ENCODE measurements around the gene COL11A2. TPM values are rescaled to one million over a fixed set of nuclear protein-coding genes. Genes with fewer than 3 reads are reported as not detected.

Gene COL11A2
- total RNA-seq, 1 donor: 0.63 TPM

GRCh38 chr6:33116841-33117711 is 75.2 kb downstream of the COL11A2 start:
- peaks cover 55% of the 10 kb centered on the region for H3K4me1 ChIP-seq (ENCODE audit: insufficient read depth, low read length)
- no peaks in the 10 kb centered on the region for H3K9me3 ChIP-seq (ENCODE audit: low read depth, low read length)
- peaks cover 23% of the 10 kb centered on the region for H3K27me3 ChIP-seq (ENCODE audit: insufficient read depth, low read length)
- no peak overlapping the region for H3K4me3 ChIP-seq (ENCODE audit: low read length)

- H3K4me1 ChIP-seq (ENCODE audit: insufficient read depth, low read length): peaks cover 55% of the 10 kb centered on the region
- no peaks in the 10 kb centered on the region for H3K9me3 ChIP-seq (ENCODE audit: low read depth, low read length)
- H3K27me3 ChIP-seq (ENCODE audit: insufficient read depth, low read length): peaks cover 23% of the 10 kb centered on the region
- no peak overlapping the region for H3K4me3 ChIP-seq (ENCODE audit: low read length)
Measured at GRCh38 chr6:33116417-33116816, 75.8 kb downstream of the COL11A2 start.

GRCh38 chr6:33114406-33114805 is 77.9 kb downstream of the COL11A2 start:
- peaks cover 30% of the 10 kb centered on the region for H3K27me3 ChIP-seq (ENCODE audit: insufficient read depth, low read length)
- no peaks in the 10 kb centered on the region for H3K9me3 ChIP-seq (ENCODE audit: low read depth, low read length)
- H3K4me3 ChIP-seq (ENCODE audit: low read length): no peak overlapping the region
- H3K4me1 ChIP-seq (ENCODE audit: insufficient read depth, low read length): peaks cover 55% of the 10 kb centered on the region

- no peaks in the 10 kb centered on the region for H3K9me3 ChIP-seq (ENCODE audit: low read depth, low read length)
- H3K27me3 ChIP-seq (ENCODE audit: insufficient read depth, low read length): peaks cover 33% of the 10 kb centered on the region
- H3K4me3 ChIP-seq (ENCODE audit: low read length): no peak overlapping the region
- H3K4me1 ChIP-seq (ENCODE audit: insufficient read depth, low read length): peaks cover 55% of the 10 kb centered on the region
Measured at GRCh38 chr6:33113755-33114154, 78.5 kb downstream of the COL11A2 start.

Other genes starting within 250 kb of the COL11A2 start
- gene HLA-DMA, start 239.4 kb downstream of the COL11A2 start, total RNA-seq: 89.0 TPM
- 193 TPM for gene BRD2, start 223.9 kb downstream of the COL11A2 start, total RNA-seq
- gene HLA-DOA, start 182.9 kb downstream of the COL11A2 start, total RNA-seq: 16.2 TPM
- gene HLA-DPA1, start 118.8 kb downstream of the COL11A2 start, total RNA-seq: 271 TPM
- 166 TPM for gene HLA-DPB1, start 116.5 kb downstream of the COL11A2 start, total RNA-seq
- gene RXRB, start 8.2 kb upstream of the COL11A2 start, total RNA-seq: 11.3 TPM
- gene SLC39A7, start 8.4 kb upstream of the COL11A2 start, total RNA-seq: 10.7 TPM
- 6.4 TPM for gene HSD17B8, start 12.2 kb upstream of the COL11A2 start, total RNA-seq
- 11.4 TPM for gene RING1, start 16.0 kb upstream of the COL11A2 start, total RNA-seq
- gene VPS52, start 79.4 kb upstream of the COL11A2 start, total RNA-seq: 27.8 TPM
- gene RPS18, start 79.6 kb upstream of the COL11A2 start, total RNA-seq: 4,638 TPM
- 11.1 TPM for gene B3GALT4, start 84.7 kb upstream of the COL11A2 start, total RNA-seq
- gene WDR46, start 96.8 kb upstream of the COL11A2 start, total RNA-seq: 19.4 TPM
- gene PFDN6, start 97.1 kb upstream of the COL11A2 start, total RNA-seq: 11.1 TPM
- 14.7 TPM for gene RGL2, start 106.5 kb upstream of the COL11A2 start, total RNA-seq
- 188 TPM for gene TAPBP, start 121.6 kb upstream of the COL11A2 start, total RNA-seq
- gene ZBTB22, start 125.3 kb upstream of the COL11A2 start, total RNA-seq: 12.6 TPM
- 15.2 TPM for gene DAXX, start 130.5 kb upstream of the COL11A2 start, total RNA-seq
- gene KIFC1, start 199.4 kb upstream of the COL11A2 start, total RNA-seq: 0.94 TPM
- 78.5 TPM for gene PHF1, start 218.5 kb upstream of the COL11A2 start, total RNA-seq
- gene CUTA, start 225.6 kb upstream of the COL11A2 start, total RNA-seq: 66.3 TPM
- gene SYNGAP1, start 227.6 kb upstream of the COL11A2 start, total RNA-seq: 10.5 TPM